Measurements from ENCODE around the gene AMDHD2. TPM values are rescaled to one million over a fixed set of nuclear protein-coding genes. Genes with fewer than 3 reads are reported as not detected.
"Not testable (repeated sequence)": the region's sequence is repeated elsewhere in the genome, so short reads cannot be mapped to it uniquely, and the experiment has no call there.

AMDHD2 gene
- total RNA-seq, 1 donor from 2014 or later, result 11.7 TPM

DNA sequence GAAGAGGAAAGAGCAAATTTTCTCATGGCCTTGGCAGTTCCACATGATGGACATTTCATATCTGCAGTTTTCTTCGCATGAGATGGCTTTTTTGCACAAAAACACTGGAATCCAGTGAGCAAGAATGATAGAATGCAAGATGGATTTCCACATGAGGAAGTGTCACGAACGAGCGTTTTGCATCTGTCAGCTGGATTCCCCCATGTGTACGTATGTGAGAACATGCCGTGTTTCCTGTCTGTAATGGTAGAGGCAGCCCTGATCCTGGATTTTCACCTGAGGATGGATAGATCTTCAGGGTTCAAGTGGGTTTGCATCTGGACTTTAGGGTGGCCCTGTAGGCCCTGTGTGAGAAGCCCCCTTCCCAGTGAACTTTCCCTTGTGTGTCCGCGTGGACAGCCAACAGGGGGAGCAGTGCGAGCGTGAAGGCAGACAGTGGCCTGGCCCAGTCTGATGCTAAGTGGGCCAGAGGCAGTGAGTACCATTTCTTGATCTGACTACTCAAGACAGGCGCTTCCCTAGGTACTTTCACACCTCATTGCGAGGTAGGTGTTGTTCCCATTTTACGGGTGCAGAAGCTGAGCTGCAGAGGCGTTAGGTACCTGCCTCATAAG is 19.8 kb downstream of the AMDHD2 start:
- TF ChIP-seq, protein P1, sequence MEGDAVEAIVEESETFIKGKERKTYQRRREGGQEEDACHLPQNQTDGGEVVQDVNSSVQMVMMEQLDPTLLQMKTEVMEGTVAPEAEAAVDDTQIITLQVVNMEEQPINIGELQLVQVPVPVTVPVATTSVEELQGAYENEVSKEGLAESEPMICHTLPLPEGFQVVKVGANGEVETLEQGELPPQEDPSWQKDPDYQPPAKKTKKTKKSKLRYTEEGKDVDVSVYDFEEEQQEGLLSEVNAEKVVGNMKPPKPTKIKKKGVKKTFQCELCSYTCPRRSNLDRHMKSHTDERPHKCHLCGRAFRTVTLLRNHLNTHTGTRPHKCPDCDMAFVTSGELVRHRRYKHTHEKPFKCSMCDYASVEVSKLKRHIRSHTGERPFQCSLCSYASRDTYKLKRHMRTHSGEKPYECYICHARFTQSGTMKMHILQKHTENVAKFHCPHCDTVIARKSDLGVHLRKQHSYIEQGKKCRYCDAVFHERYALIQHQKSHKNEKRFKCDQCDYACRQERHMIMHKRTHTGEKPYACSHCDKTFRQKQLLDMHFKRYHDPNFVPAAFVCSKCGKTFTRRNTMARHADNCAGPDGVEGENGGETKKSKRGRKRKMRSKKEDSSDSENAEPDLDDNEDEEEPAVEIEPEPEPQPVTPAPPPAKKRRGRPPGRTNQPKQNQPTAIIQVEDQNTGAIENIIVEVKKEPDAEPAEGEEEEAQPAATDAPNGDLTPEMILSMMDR (IDR thresholded peaks at IDR 0.05), result peak; percentile 54
- not testable (repeated sequence) for H2AFZ ChIP-seq (replicated peaks); H3K27ac ChIP-seq; H3K9me3 ChIP-seq (ENCODE audit: low read depth); H3K36me3 ChIP-seq; H3K4me3 ChIP-seq; H3K36me3 Mint-ChIP-seq; H3K4me1 ChIP-seq; H3K27me3 Mint-ChIP-seq (ENCODE audit: insufficient read depth, low read depth); H3K4me2 ChIP-seq; H3K27ac Mint-ChIP-seq; H3K27me3 ChIP-seq; H3F3A ChIP-seq (ENCODE audit: low read depth); H3K9ac ChIP-seq; H3K9me3 Mint-ChIP-seq
- Histone ChIP-seq H3K79me2 (ENCODE audit: low read depth) (peaks cover 42% of the 10 kb centered on the region), H4K20me1 (ENCODE audit: low read depth) (peaks cover 16% of the 10 kb centered on the region)
- DNase-seq (ENCODE audit: low spot score), result peak; percentile 45
- peaks cover 22% of the 10 kb centered on the region for H3K4me1 Mint-ChIP-seq
- peak overlapping the region; percentile 85 for H3K4me3 Mint-ChIP-seq

DNA sequence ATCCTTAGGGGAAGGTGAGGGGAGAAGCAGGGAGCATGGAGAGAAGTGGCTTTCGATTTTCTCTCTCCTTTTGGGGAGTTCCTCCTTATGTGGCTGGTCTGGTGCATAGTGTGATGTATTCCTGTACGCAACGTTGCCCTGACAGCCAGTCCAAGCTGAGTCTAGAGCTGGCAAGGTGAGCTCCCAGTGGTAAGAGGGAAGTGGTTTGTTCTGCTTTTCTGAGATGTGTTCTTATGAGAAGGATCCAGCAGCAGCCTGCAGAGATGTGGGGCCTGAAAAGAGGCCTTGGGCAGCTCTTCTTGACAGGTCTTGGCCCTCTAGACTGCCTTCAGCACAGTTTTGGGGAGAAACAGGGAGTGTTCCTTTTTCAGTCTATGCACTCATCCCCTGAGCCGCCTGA is 20.7 kb downstream of the AMDHD2 start:
- H3K27ac Mint-ChIP-seq; H3K4me2 ChIP-seq; H3K9me3 Mint-ChIP-seq; H3K4me3 Mint-ChIP-seq; H2AFZ ChIP-seq (replicated peaks); H3K4me1 ChIP-seq; DNase-seq (ENCODE audit: low spot score); H3K36me3 ChIP-seq; H3K27ac ChIP-seq; H3K27me3 ChIP-seq; H3K36me3 Mint-ChIP-seq; H3K27me3 Mint-ChIP-seq (ENCODE audit: insufficient read depth, low read depth); H3K9me3 ChIP-seq (ENCODE audit: low read depth); H3K4me3 ChIP-seq; H3K9ac ChIP-seq; H3F3A ChIP-seq (ENCODE audit: low read depth): not testable (repeated sequence)
- Histone ChIP-seq H4K20me1 (ENCODE audit: low read depth) (peaks cover 19% of the 10 kb centered on the region), H3K79me2 (ENCODE audit: low read depth) (peaks cover 52% of the 10 kb centered on the region)
- H3K4me1 Mint-ChIP-seq, result peaks cover 20% of the 10 kb centered on the region

DNA sequence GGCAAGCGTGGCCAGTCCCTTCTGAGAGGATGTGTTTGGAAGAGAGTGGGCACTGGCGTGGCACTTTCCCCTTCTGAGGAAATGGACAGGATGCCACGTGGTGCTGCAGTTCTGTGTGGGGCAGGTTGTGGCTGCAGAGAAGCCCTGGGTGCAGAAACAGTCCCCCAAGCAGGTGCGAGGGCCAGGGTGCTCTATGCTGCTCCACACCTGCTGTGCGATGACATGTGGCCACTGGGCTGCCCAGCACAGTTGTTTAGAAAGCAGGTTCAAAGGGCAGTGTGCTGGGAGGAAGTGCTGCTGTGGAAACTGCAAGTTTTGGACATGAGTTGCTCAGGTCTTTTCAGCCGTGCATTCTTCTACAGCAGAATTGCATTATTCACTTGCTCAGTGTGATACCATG is 21.2 kb downstream of the AMDHD2 start:
- H3K36me3 Mint-ChIP-seq; H3K4me2 ChIP-seq; H2AFZ ChIP-seq (replicated peaks); H3K9me3 Mint-ChIP-seq; H3F3A ChIP-seq (ENCODE audit: low read depth); H3K4me3 Mint-ChIP-seq; H3K36me3 ChIP-seq; H3K9me3 ChIP-seq (ENCODE audit: low read depth); H3K9ac ChIP-seq; H3K27ac ChIP-seq; H3K4me3 ChIP-seq; H3K27me3 ChIP-seq; H3K27me3 Mint-ChIP-seq (ENCODE audit: insufficient read depth, low read depth); H3K4me1 ChIP-seq; DNase-seq (ENCODE audit: low spot score): not testable (repeated sequence)
- Histone ChIP-seq H4K20me1 (ENCODE audit: low read depth) (peaks cover 23% of the 10 kb centered on the region), H3K79me2 (ENCODE audit: low read depth) (peaks cover 57% of the 10 kb centered on the region)
- Mint-ChIP-seq H3K4me1 (peaks cover 19% of the 10 kb centered on the region), H3K27ac (peak overlapping the region; percentile 42)

DNA sequence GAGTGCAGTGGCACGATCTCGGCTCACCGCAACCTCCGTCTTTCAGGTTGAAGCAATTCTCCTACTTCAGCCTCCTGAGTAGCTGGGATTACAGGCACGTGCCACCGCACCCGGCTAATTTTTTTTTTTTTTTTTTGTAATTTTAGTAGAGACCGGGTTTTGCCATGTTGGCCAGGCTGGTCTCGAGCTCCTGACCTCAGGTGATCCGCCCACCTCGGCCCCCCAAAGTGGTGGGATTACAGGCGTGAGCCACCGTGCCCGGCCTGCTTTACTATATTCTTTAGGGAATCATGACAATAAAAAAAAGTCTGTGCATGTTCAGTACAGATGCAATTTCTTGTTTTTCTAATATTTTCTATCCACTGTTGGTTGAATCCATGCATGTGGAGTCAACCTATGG is 23.6 kb downstream of the AMDHD2 start:
- H3K9me3 Mint-ChIP-seq; H3K9me3 ChIP-seq (ENCODE audit: low read depth); H3K9ac ChIP-seq; H3K27ac Mint-ChIP-seq; H3K36me3 ChIP-seq; H3K27ac ChIP-seq; DNase-seq (ENCODE audit: low spot score); H3K4me3 Mint-ChIP-seq; H2AFZ ChIP-seq (replicated peaks); H3F3A ChIP-seq (ENCODE audit: low read depth); H3K4me3 ChIP-seq; H3K4me2 ChIP-seq; H3K27me3 ChIP-seq; H3K27me3 Mint-ChIP-seq (ENCODE audit: insufficient read depth, low read depth); H3K4me1 Mint-ChIP-seq; H3K36me3 Mint-ChIP-seq; H3K4me1 ChIP-seq: not testable (repeated sequence)
- Histone ChIP-seq H3K79me2 (ENCODE audit: low read depth) (peaks cover 55% of the 10 kb centered on the region), H4K20me1 (ENCODE audit: low read depth) (peaks cover 20% of the 10 kb centered on the region)

DNA sequence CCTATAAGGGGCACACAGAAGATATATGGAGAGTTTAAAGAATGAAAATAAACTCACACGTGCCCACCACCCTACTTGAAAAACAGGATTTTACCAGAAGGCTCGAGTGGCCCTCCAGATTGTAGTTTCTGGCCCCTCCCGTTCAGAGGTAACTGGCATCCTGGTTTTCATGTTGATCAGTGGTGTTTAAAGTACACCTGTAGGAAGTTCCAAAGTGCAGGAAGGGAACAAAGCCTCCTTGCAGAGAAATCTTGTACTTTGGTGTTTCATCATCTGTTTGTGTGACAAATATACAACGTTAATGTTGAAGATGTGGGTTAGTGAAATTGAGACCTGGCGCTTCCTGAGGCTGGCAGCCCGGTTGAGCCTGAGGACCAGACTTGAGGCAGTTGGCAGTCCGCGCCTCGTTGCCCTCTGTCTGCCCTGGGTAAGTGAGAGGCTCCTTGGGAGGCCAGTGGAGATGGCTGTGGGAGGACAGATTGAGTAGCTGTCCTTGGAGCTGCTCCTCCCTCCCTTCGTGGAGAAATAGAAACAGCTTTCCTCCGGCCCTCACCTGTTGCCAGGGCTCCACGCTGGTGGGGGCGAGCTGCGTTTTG is 30.2 kb downstream of the AMDHD2 start:
- not testable (repeated sequence) for H3K36me3 ChIP-seq; DNase-seq (ENCODE audit: low spot score); H3K9me3 ChIP-seq (ENCODE audit: low read depth); H3K4me1 ChIP-seq; H3K27me3 ChIP-seq; H3K9ac ChIP-seq; H3K4me1 Mint-ChIP-seq; H3K27ac ChIP-seq; H3K4me3 ChIP-seq; H3K27me3 Mint-ChIP-seq (ENCODE audit: insufficient read depth, low read depth); H3K4me3 Mint-ChIP-seq; H3K9me3 Mint-ChIP-seq; H3K36me3 Mint-ChIP-seq; H3K4me2 ChIP-seq; H4K20me1 ChIP-seq (ENCODE audit: low read depth); H3K27ac Mint-ChIP-seq; H2AFZ ChIP-seq (replicated peaks); H3F3A ChIP-seq (ENCODE audit: low read depth)
- H3K79me2 ChIP-seq (ENCODE audit: low read depth), result peaks cover 17% of the 10 kb centered on the region
